ENCODE measurements around the gene RAPGEF5. TPM values are rescaled to one million over a fixed set of nuclear protein-coding genes. Genes with fewer than 3 reads are reported as not detected.

RAPGEF5 gene
- total RNA-seq, 1 experiment from 2014 or later, result 15.6 TPM

DNA sequence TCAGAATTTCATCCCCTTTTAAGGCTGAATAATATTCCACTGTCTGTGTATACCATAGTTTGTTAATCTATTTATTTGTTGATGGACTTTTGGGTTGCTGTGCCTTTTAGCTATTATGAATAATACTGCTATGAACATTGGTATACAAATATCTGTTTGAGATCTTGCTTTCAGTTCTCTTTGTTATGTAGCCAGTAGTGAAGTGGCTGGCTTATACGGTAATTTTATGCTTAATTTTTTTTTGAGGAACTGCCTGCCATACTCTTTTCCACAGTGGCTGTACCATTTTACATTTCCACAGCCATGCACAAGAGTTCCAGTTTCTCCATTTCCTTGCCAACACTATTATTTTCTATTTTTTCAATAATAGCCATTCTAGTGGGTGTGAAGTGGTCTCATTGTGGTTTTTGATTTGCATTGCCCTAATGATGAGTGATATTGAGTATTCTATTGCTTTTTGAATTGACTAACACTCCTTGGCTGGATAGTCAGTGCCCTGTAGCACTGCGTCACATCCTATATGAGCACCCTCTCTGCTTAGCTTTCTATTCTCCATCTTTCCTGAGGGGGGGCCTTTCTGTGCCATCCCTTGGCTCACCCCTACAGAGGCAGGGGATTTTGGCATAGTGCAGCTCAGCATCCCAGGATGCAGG is 29.4 kb upstream of the RAPGEF5 start (continued):
- no peak for TF ChIP-seq CTCF (IDR thresholded peaks at IDR 0.05 in 2 of 3, conservative IDR thresholded peaks at IDR 0.05 in 1 of 3; ENCODE audit: borderline replicate concordance in 1 of 3, insufficient read depth in 1 of 3, low read depth in 2 of 3, low read length in 2 of 3)
- TF ChIP-seq RAD21 (IDR thresholded peaks at IDR 0.05; ENCODE audit: low read depth), result no peak
- TF ChIP-seq ELF1 (IDR thresholded peaks at IDR 0.05; ENCODE audit: borderline replicate concordance, low read depth), result no peak
- no peak for TF ChIP-seq SRF (IDR thresholded peaks at IDR 0.05; ENCODE audit: low read depth)
- TF ChIP-seq POLR2A (IDR thresholded peaks at IDR 0.05; ENCODE audit: borderline replicate concordance, extremely low read depth, insufficient read depth, insufficient read length), result no peak
- TF ChIP-seq CBX3 (IDR thresholded peaks at IDR 0.05; ENCODE audit: low read depth), result no peak
- no peak for TF ChIP-seq JUND (IDR thresholded peaks at IDR 0.05)

DNA sequence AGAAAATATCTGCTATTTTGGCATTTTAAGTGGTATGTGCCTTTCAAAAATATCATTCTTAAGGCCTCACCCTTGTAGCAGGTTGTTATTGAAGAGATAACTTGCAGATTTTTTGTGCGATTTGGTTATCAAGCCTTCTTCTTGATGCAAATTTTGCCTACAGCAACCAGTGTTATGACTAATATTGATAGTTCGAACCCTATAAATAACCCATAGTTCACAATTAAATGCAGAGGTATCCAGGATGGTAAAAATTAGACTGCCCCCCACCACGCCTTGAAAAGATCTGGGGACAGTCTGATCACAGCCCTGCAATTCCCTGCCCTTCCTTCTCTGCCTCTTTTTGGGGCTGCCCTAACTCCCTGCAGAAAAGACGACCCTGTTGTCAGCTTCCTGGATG is 28.4 kb upstream of the RAPGEF5 start:
- H3K4me3 ChIP-seq (replicated peaks in 1 of 2; ENCODE audit: low read depth in 1 of 2, low read length in 2 of 2), result no peak overlapping the region
- ATAC-seq, result no peak
- H2AFZ ChIP-seq (ENCODE audit: low read depth, low read length, poor library complexity, severe bottlenecking), result no peak overlapping the region
- no peak overlapping the region for H3K9ac ChIP-seq (ENCODE audit: low read length)
- POLR2A ChIA-PET, result no interaction called here
- BruUV-seq (replicated peaks), result no TSS peak
- CTCF ChIA-PET, result no interaction called here
- RAD21 ChIA-PET (ENCODE audit: low non-redundant PET in 1 of 2, low total read pairs in 2 of 2, uncharacterized antibody in 2 of 2, unreplicated experiment in 2 of 2), result no interaction called here
- no peaks in the 10 kb centered on the region for H3K9me3 ChIP-seq (ENCODE audit: control insufficient read depth in 1 of 2, insufficient read depth in 1 of 2, low read depth in 1 of 2, low read length in 2 of 2)
- no peaks in the 10 kb centered on the region for H4K20me1 ChIP-seq (ENCODE audit: insufficient read depth)
- no peaks in the 10 kb centered on the region for H3K9me2 ChIP-seq (ENCODE audit: insufficient read depth)
- H3K4me2 ChIP-seq (ENCODE audit: low read length), result no peak overlapping the region
- no peak for TF ChIP-seq EGR1 (IDR thresholded peaks at IDR 0.05; ENCODE audit: low read depth)
- DNase-seq (ENCODE audit: low read depth, low spot score), result no peak
- H3K4me1 ChIP-seq (ENCODE audit: control insufficient read depth in 1 of 2, insufficient read depth in 2 of 2, low read length in 2 of 2), result no peaks in the 10 kb centered on the region
- no peak overlapping the region for H3K27ac ChIP-seq (ENCODE audit: low read depth, low read length)
- H3K36me3 ChIP-seq (ENCODE audit: control insufficient read depth in 1 of 2, insufficient read depth in 2 of 2, low read length in 2 of 2), result no peaks in the 10 kb centered on the region
- H3K27me3 ChIP-seq (ENCODE audit: insufficient read depth, low read length), result no peaks in the 10 kb centered on the region
- intact Hi-C loops (cut with micrococcal nuclease), result no loop called here
- H3K79me2 ChIP-seq (ENCODE audit: insufficient read depth, low read length), result no peaks in the 10 kb centered on the region
